Regular cardiac myocyte (primary cell): ENCODE measurements around the gene LPP. TPM values are rescaled to one million over a fixed set of nuclear protein-coding genes. Genes with fewer than 3 reads are reported as not detected.

Experiments
- total RNA-seq: library from RNA; depleted of rRNA; stranded (reverse); fragments of >200 nt; gene quantifications from 2 replicates; pipeline ENCODE4 v1.2.3, GENCODE V29; 2014

Gene LPP, protein sequence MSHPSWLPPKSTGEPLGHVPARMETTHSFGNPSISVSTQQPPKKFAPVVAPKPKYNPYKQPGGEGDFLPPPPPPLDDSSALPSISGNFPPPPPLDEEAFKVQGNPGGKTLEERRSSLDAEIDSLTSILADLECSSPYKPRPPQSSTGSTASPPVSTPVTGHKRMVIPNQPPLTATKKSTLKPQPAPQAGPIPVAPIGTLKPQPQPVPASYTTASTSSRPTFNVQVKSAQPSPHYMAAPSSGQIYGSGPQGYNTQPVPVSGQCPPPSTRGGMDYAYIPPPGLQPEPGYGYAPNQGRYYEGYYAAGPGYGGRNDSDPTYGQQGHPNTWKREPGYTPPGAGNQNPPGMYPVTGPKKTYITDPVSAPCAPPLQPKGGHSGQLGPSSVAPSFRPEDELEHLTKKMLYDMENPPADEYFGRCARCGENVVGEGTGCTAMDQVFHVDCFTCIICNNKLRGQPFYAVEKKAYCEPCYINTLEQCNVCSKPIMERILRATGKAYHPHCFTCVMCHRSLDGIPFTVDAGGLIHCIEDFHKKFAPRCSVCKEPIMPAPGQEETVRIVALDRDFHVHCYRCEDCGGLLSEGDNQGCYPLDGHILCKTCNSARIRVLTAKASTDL
- 22.8 and 51.3 TPM in 2 replicates for total RNA-seq

GRCh38 chr3:188154014-188154808 lies at the start of gene LPP:
TSS of gene LPP (plus strand) at chr3:188154157. CDS start at chr3:188406121, 251,964 bp downstream.

